Mucosa of descending colon (tissue), 3 donors: ENCODE results near the gene AGBL5. TPM values are rescaled to one million over a fixed set of nuclear protein-coding genes. Genes with fewer than 3 reads are reported as not detected.

ENCODE experiments used
- ATAC-seq: fragments of 200-7000 bp; cut with Tn5 transposase; one replicate; pipeline ENCODE4 v1.9.1; 2020; ENCODE audit warnings: mild to moderate bottlenecking, moderate library complexity
- DNase-seq, 3 donors: peaks; one replicate each; pipeline ENCODE4 v3.0.0-alpha.2; 2020
- H3K36me3 ChIP-seq: fragments of 200-600 bp; one replicate; pipeline ENCODE4 v1.8.0; 2021; ENCODE audit warnings: low read depth, mild to moderate bottlenecking
- H3K4me1 ChIP-seq: fragments of 200-600 bp; one replicate; pipeline ENCODE4 v1.8.0; 2021; ENCODE audit warnings: low read depth, mild to moderate bottlenecking
- H3K4me3 ChIP-seq: fragments of 200-600 bp; one replicate; pipeline ENCODE4 v1.8.0; 2021; ENCODE audit warnings: mild to moderate bottlenecking
- H3K9me3 ChIP-seq: fragments of 200-600 bp; one replicate; pipeline ENCODE4 v1.8.0; 2021; ENCODE audit warnings: mild to moderate bottlenecking
- CTCF ChIP-seq: fragments of 200-600 bp; IDR thresholded peaks from one replicate; pipeline ENCODE4 v1.8.0; 2022; ENCODE audit warnings: antibody characterized with exemption, mild to moderate bottlenecking
- intact Hi-C, 2 donors: fragments of 100-400 bp; cut with DNase I in 1 of 2; cut with micrococcal nuclease in 1 of 2; formaldehyde crosslinking; loops; one replicate each; pipeline versions ENCODE4 v1.11.0 to v1.11.1; 2022; cut with DNase I, micrococcal nuclease
- total RNA-seq, 3 donors: library from RNA; stranded (reverse); fragmentation: NEBNext Ultra II Directional in 2 of 3; extraction: Animal tissue kit (Norgen Biotek cat#: 25700) in 2 of 3; gene quantifications; one replicate each; pipeline versions ENCODE4 v1.2.1 to v1.2.4, GENCODE V29; 2021 to 2023
- donor health status: DM: no; HTN: no; CAD: no; lungs with moderate emphysema.
- donor health status: DM: no; HTN: no; CAD: no.
- donor health status: DM: no; HTN: yes; CAD: no.

AGBL5 gene
- total RNA-seq, 3 donors from 2014 or later = 16.7 to 20.0 (median 19.2) TPM

GRCh38 chr2:27039871-27040270, 11.6 kb upstream of the AGBL5 start:
- Histone ChIP-seq H3K9me3 (no peaks in the 10 kb centered on the region), H3K4me3 (no peak overlapping the region), H3K4me1 (peaks cover 19% of the 10 kb centered on the region), H3K36me3 (peaks cover 20% of the 10 kb centered on the region)
- TF ChIP-seq CTCF = no peak
- intact Hi-C loops = loop anchor here in 1 of 2 donors (10.0 kb wide), 1 partner anchor 45 kb away; the partner anchor contains the start of gene KHK
- ATAC-seq (no peak), DNase-seq (no peak)

GRCh38 chr2:27040282-27040681, 11.2 kb upstream of the AGBL5 start:
- no peak for TF ChIP-seq CTCF
- Histone ChIP-seq H3K4me1 (peaks cover 18% of the 10 kb centered on the region), H3K4me3 (no peak overlapping the region), H3K36me3 (peaks cover 20% of the 10 kb centered on the region), H3K9me3 (no peaks in the 10 kb centered on the region)
- intact Hi-C loops = no loop called here
- DNase-seq (no peak), ATAC-seq (no peak)

- H3K36me3 ChIP-seq = peaks cover 20% of the 10 kb centered on the region
- intact Hi-C loops = no loop called here
- ATAC-seq = no peak
Measured at GRCh38 chr2:27041752-27042151, 9.7 kb upstream of the AGBL5 start.

GRCh38 chr2:27042159-27042661, 9.3 kb upstream of the AGBL5 start:
- no peak for DNase-seq

More at GRCh38 chr2:27041752-27042151, 9.7 kb upstream of the AGBL5 start:
- Histone ChIP-seq H3K4me3 (no peak overlapping the region), H3K9me3 (no peaks in the 10 kb centered on the region), H3K4me1 (peaks cover 18% of the 10 kb centered on the region)
- no peak for DNase-seq
- no peak for TF ChIP-seq CTCF

GRCh38 chr2:27042985-27043634, 8.4 kb upstream of the AGBL5 start:
- H3K4me1 ChIP-seq = peaks cover 18% of the 10 kb centered on the region
- peak in 1 of 3 donors; percentile 40 for DNase-seq
- H3K36me3 ChIP-seq = peaks cover 14% of the 10 kb centered on the region
- H3K9me3 ChIP-seq = no peaks in the 10 kb centered on the region
- peak; percentile 83 for ATAC-seq
- intact Hi-C loops = no loop called here
- no peak for TF ChIP-seq CTCF
- no peak overlapping the region for H3K4me3 ChIP-seq

More at GRCh38 chr2:27042159-27042661, 9.3 kb upstream of the AGBL5 start:
- Histone ChIP-seq H3K4me3 (no peak overlapping the region), H3K9me3 (no peaks in the 10 kb centered on the region), H3K36me3 (peaks cover 20% of the 10 kb centered on the region), H3K4me1 (peaks cover 18% of the 10 kb centered on the region)
- TF ChIP-seq CTCF = no peak
- intact Hi-C loops = no loop called here
- peak; percentile 27 for ATAC-seq
